Measurements from ENCODE around the gene TENM4. TPM values are rescaled to one million over a fixed set of nuclear protein-coding genes. Genes with fewer than 3 reads are reported as not detected.

TENM4 gene
- total RNA-seq, 1 donor from 2014 or later, result 3.8 TPM

DNA sequence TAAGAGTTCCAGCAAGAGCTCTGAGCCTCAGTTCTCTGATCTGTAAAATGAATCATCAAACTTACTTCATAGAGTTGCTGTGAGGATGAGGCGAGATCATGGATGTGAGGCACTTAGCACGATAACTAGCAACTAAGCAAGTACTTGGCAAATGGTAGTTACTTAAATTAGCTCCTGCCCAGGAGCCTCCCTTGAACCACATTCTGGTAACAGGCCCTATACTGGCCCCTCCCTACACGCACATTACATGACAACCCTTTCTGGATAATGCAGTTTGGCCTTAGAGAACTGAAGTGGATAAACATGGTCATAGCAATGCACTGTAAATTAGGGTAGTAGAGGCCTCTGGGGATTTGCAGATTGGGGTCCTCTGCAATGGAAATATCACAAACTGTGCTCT lies 678.7 kb downstream of the TENM4 start:
- Mint-ChIP-seq H3K4me3 (ENCODE audit: unreplicated experiment) (no peak overlapping the region), H3K4me1 (ENCODE audit: low read depth) (no peaks in the 10 kb centered on the region), H3K27ac (ENCODE audit: unreplicated experiment) (no peak overlapping the region), H3K36me3 (ENCODE audit: low read depth) (peaks cover 3% of the 10 kb centered on the region), H3K9me3 (ENCODE audit: low read depth) (no peaks in the 10 kb centered on the region), H3K27me3 (ENCODE audit: low read depth) (no peaks in the 10 kb centered on the region)
- no peak for TF ChIP-seq CTCF (IDR thresholded peaks at IDR 0.05)
- no peak for DNase-seq (ENCODE audit: low spot score)

- H3K27me3 Mint-ChIP-seq (ENCODE audit: low read depth), result no peaks in the 10 kb centered on the region
- H3K4me1 Mint-ChIP-seq (ENCODE audit: low read depth), result no peaks in the 10 kb centered on the region
- no peaks in the 10 kb centered on the region for H3K9me3 Mint-ChIP-seq (ENCODE audit: low read depth)
- DNase-seq (ENCODE audit: low spot score), result no peak
- H3K27ac Mint-ChIP-seq (ENCODE audit: unreplicated experiment), result no peak overlapping the region
- no peak for TF ChIP-seq CTCF (IDR thresholded peaks at IDR 0.05)
- no peak overlapping the region for H3K4me3 Mint-ChIP-seq (ENCODE audit: unreplicated experiment)
- peaks cover 3% of the 10 kb centered on the region for H3K36me3 Mint-ChIP-seq (ENCODE audit: low read depth)
These were observed 681.8 kb downstream of the TENM4 start for GRCh38 chr11:78759071-78759470.

GRCh38 chr11:78753297-78753696 lies 687.5 kb downstream of the TENM4 start:
- DNase-seq (ENCODE audit: low spot score), result no peak
- Mint-ChIP-seq H3K4me1 (ENCODE audit: low read depth) (no peaks in the 10 kb centered on the region), H3K27ac (ENCODE audit: unreplicated experiment) (no peak overlapping the region)

GRCh38 chr11:78752494-78752893 lies 688.3 kb downstream of the TENM4 start:
- Mint-ChIP-seq H3K4me1 (ENCODE audit: low read depth) (no peaks in the 10 kb centered on the region), H3K27me3 (ENCODE audit: low read depth) (no peaks in the 10 kb centered on the region), H3K9me3 (ENCODE audit: low read depth) (no peaks in the 10 kb centered on the region), H3K4me3 (ENCODE audit: unreplicated experiment) (no peak overlapping the region), H3K27ac (ENCODE audit: unreplicated experiment) (no peak overlapping the region), H3K36me3 (ENCODE audit: low read depth) (no peaks in the 10 kb centered on the region)
- no peak for TF ChIP-seq CTCF (IDR thresholded peaks at IDR 0.05)
- no peak for DNase-seq (ENCODE audit: low spot score)

More at GRCh38 chr11:78753297-78753696, 687.5 kb downstream of the TENM4 start:
- Mint-ChIP-seq H3K9me3 (ENCODE audit: low read depth) (no peaks in the 10 kb centered on the region), H3K27me3 (ENCODE audit: low read depth) (no peaks in the 10 kb centered on the region), H3K4me3 (ENCODE audit: unreplicated experiment) (no peak overlapping the region), H3K36me3 (ENCODE audit: low read depth) (no peaks in the 10 kb centered on the region)
- no peak for TF ChIP-seq CTCF (IDR thresholded peaks at IDR 0.05)

- no peaks in the 10 kb centered on the region for H3K4me1 Mint-ChIP-seq (ENCODE audit: low read depth)
- no peak for TF ChIP-seq CTCF (IDR thresholded peaks at IDR 0.05)
- no peak overlapping the region for H3K27ac Mint-ChIP-seq (ENCODE audit: unreplicated experiment)
- no peaks in the 10 kb centered on the region for H3K9me3 Mint-ChIP-seq (ENCODE audit: low read depth)
- no peaks in the 10 kb centered on the region for H3K27me3 Mint-ChIP-seq (ENCODE audit: low read depth)
- H3K4me3 Mint-ChIP-seq (ENCODE audit: unreplicated experiment), result no peak overlapping the region
- no peak for DNase-seq (ENCODE audit: low spot score)
- H3K36me3 Mint-ChIP-seq (ENCODE audit: low read depth), result no peaks in the 10 kb centered on the region
These were observed 691.7 kb downstream of the TENM4 start for GRCh38 chr11:78748918-78749690.

All from chondrocyte (in vitro differentiated cells).